IPS-15b (cell line): Measurements from ENCODE around the gene NTRK3.

ENCODE experiments used
- H3K27me3 ChIP-seq: one replicate; pipeline ENCODE4 v1.6.1; 2013; ENCODE audit warnings: low read length; ENCODE audit not compliant: control insufficient read depth, insufficient read depth
- H3K36me3 ChIP-seq: one replicate; pipeline ENCODE4 v1.6.1; 2013; ENCODE audit warnings: low read length; ENCODE audit not compliant: control insufficient read depth, insufficient read depth
- H3K4me1 ChIP-seq: one replicate; pipeline ENCODE4 v1.6.1; 2013; ENCODE audit warnings: mild to moderate bottlenecking, low read length; ENCODE audit not compliant: control insufficient read depth, insufficient read depth
- H3K4me3 ChIP-seq: one replicate; pipeline ENCODE4 v1.5.1; 2013; ENCODE audit warnings: low read depth, low read length
- H3K9ac ChIP-seq: one replicate; pipeline ENCODE4 v1.6.1; 2013; ENCODE audit warnings: low read depth, mild to moderate bottlenecking, low read length
- H3K9me3 ChIP-seq: one replicate; pipeline ENCODE4 v1.6.1; 2013; ENCODE audit warnings: mild to moderate bottlenecking, low read length; ENCODE audit not compliant: control insufficient read depth, insufficient read depth

The NTRK3 gene

GRCh38 chr15:88220443-88221335 is 35.9 kb downstream of the NTRK3 start:
- H3K9me3 ChIP-seq, result no peaks in the 10 kb centered on the region
- no peak overlapping the region for H3K4me3 ChIP-seq
- no peaks in the 10 kb centered on the region for H3K27me3 ChIP-seq
- H3K9ac ChIP-seq, result no peak overlapping the region
- H3K36me3 ChIP-seq, result no peaks in the 10 kb centered on the region
- peaks cover under 1% of the 10 kb centered on the region for H3K4me1 ChIP-seq

- H3K9ac ChIP-seq, result no peak overlapping the region
- H3K4me3 ChIP-seq, result no peak overlapping the region
- H3K36me3 ChIP-seq, result no peaks in the 10 kb centered on the region
- no peaks in the 10 kb centered on the region for H3K27me3 ChIP-seq
- H3K4me1 ChIP-seq, result peaks cover 3% of the 10 kb centered on the region
- no peaks in the 10 kb centered on the region for H3K9me3 ChIP-seq
Measured at GRCh38 chr15:88219623-88220022, 36.9 kb downstream of the NTRK3 start.

GRCh38 chr15:88218557-88219221 is 37.9 kb downstream of the NTRK3 start:
- H3K27me3 ChIP-seq, result no peaks in the 10 kb centered on the region
- no peaks in the 10 kb centered on the region for H3K36me3 ChIP-seq
- no peaks in the 10 kb centered on the region for H3K9me3 ChIP-seq
- H3K4me3 ChIP-seq, result no peak overlapping the region
- H3K9ac ChIP-seq, result no peak overlapping the region
- H3K4me1 ChIP-seq, result peaks cover 3% of the 10 kb centered on the region

GRCh38 chr15:88215066-88215648 is 41.4 kb downstream of the NTRK3 start:
- H3K36me3 ChIP-seq, result no peaks in the 10 kb centered on the region
- peaks cover 3% of the 10 kb centered on the region for H3K4me1 ChIP-seq
- H3K9ac ChIP-seq, result no peak overlapping the region
- H3K27me3 ChIP-seq, result no peaks in the 10 kb centered on the region
- H3K9me3 ChIP-seq, result no peaks in the 10 kb centered on the region
- no peak overlapping the region for H3K4me3 ChIP-seq

- no peaks in the 10 kb centered on the region for H3K9me3 ChIP-seq
- H3K9ac ChIP-seq, result no peak overlapping the region
- no peaks in the 10 kb centered on the region for H3K4me1 ChIP-seq
- no peak overlapping the region for H3K4me3 ChIP-seq
- no peaks in the 10 kb centered on the region for H3K36me3 ChIP-seq
- H3K27me3 ChIP-seq, result no peaks in the 10 kb centered on the region
Measured at GRCh38 chr15:88209111-88209510, 47.4 kb downstream of the NTRK3 start.

GRCh38 chr15:88208396-88208795 is 48.1 kb downstream of the NTRK3 start:
- Histone ChIP-seq H3K27me3 (no peaks in the 10 kb centered on the region), H3K9ac (no peak overlapping the region), H3K4me3 (no peak overlapping the region), H3K36me3 (no peaks in the 10 kb centered on the region), H3K9me3 (no peaks in the 10 kb centered on the region), H3K4me1 (no peaks in the 10 kb centered on the region)

- no peak overlapping the region for H3K4me3 ChIP-seq
- no peaks in the 10 kb centered on the region for H3K4me1 ChIP-seq
- H3K36me3 ChIP-seq, result no peaks in the 10 kb centered on the region
- no peak overlapping the region for H3K9ac ChIP-seq
- H3K27me3 ChIP-seq, result no peaks in the 10 kb centered on the region
- no peaks in the 10 kb centered on the region for H3K9me3 ChIP-seq
Measured at GRCh38 chr15:88207565-88207964, 49.0 kb downstream of the NTRK3 start.

- no peak overlapping the region for H3K9ac ChIP-seq
- H3K36me3 ChIP-seq, result no peaks in the 10 kb centered on the region
- H3K4me1 ChIP-seq, result no peaks in the 10 kb centered on the region
- H3K9me3 ChIP-seq, result no peaks in the 10 kb centered on the region
- H3K4me3 ChIP-seq, result no peak overlapping the region
- no peaks in the 10 kb centered on the region for H3K27me3 ChIP-seq
Measured at GRCh38 chr15:88204584-88204983, 52.0 kb downstream of the NTRK3 start.

- no peak overlapping the region for H3K4me3 ChIP-seq
- no peaks in the 10 kb centered on the region for H3K36me3 ChIP-seq
- H3K4me1 ChIP-seq, result no peaks in the 10 kb centered on the region
- no peaks in the 10 kb centered on the region for H3K9me3 ChIP-seq
- H3K9ac ChIP-seq, result no peak overlapping the region
- no peaks in the 10 kb centered on the region for H3K27me3 ChIP-seq
Measured at GRCh38 chr15:88202231-88202630, 54.3 kb downstream of the NTRK3 start.

GRCh38 chr15:88201207-88201606 is 55.3 kb downstream of the NTRK3 start:
- H3K36me3 ChIP-seq, result no peaks in the 10 kb centered on the region
- H3K9ac ChIP-seq, result no peak overlapping the region
- H3K4me3 ChIP-seq, result no peak overlapping the region
- no peaks in the 10 kb centered on the region for H3K9me3 ChIP-seq
- no peaks in the 10 kb centered on the region for H3K27me3 ChIP-seq
- H3K4me1 ChIP-seq, result no peaks in the 10 kb centered on the region

GRCh38 chr15:88196961-88197360 is 59.6 kb downstream of the NTRK3 start:
- H3K9ac ChIP-seq, result no peak overlapping the region
- H3K36me3 ChIP-seq, result no peaks in the 10 kb centered on the region
- no peak overlapping the region for H3K4me3 ChIP-seq
- no peaks in the 10 kb centered on the region for H3K9me3 ChIP-seq
- H3K27me3 ChIP-seq, result no peaks in the 10 kb centered on the region
- no peaks in the 10 kb centered on the region for H3K4me1 ChIP-seq

- H3K27me3 ChIP-seq, result no peaks in the 10 kb centered on the region
- no peak overlapping the region for H3K4me3 ChIP-seq
- H3K9ac ChIP-seq, result no peak overlapping the region
- no peaks in the 10 kb centered on the region for H3K36me3 ChIP-seq
- H3K4me1 ChIP-seq, result no peaks in the 10 kb centered on the region
- H3K9me3 ChIP-seq, result no peaks in the 10 kb centered on the region
Measured at GRCh38 chr15:88194162-88194561, 62.4 kb downstream of the NTRK3 start.
